Measurements from ENCODE around the gene TAP2.

TAP2 gene

GRCh38 chr6:32799168-32799567, 39.4 kb downstream of the TAP2 start:
- Mint-ChIP-seq H3K9me3 (ENCODE audit: low read depth) (peaks cover 8% of the 10 kb centered on the region), H3K4me3 (no peak overlapping the region), H3K27me3 (peaks cover 31% of the 10 kb centered on the region), H3K36me3 (peaks cover 8% of the 10 kb centered on the region), H3K4me1 (ENCODE audit: low read depth) (peaks cover 20% of the 10 kb centered on the region), H3K27ac (no peak overlapping the region)

GRCh38 chr6:32796848-32797776, 41.4 kb downstream of the TAP2 start:
- no peak overlapping the region for H3K27ac Mint-ChIP-seq
- peaks cover 22% of the 10 kb centered on the region for H3K27me3 Mint-ChIP-seq
- H3K4me1 Mint-ChIP-seq (ENCODE audit: low read depth), result peaks cover 27% of the 10 kb centered on the region
- peaks cover 8% of the 10 kb centered on the region for H3K36me3 Mint-ChIP-seq
- H3K4me3 Mint-ChIP-seq, result peak overlapping the region; percentile 77
- peaks cover 8% of the 10 kb centered on the region for H3K9me3 Mint-ChIP-seq (ENCODE audit: low read depth)

GRCh38 chr6:32794510-32794909, 44.0 kb downstream of the TAP2 start:
- H3K27ac Mint-ChIP-seq, result no peak overlapping the region
- H3K4me3 Mint-ChIP-seq, result no peak overlapping the region
- peaks cover 5% of the 10 kb centered on the region for H3K36me3 Mint-ChIP-seq
- H3K27me3 Mint-ChIP-seq, result peaks cover 15% of the 10 kb centered on the region
- H3K4me1 Mint-ChIP-seq (ENCODE audit: low read depth), result peaks cover 27% of the 10 kb centered on the region
- peaks cover 8% of the 10 kb centered on the region for H3K9me3 Mint-ChIP-seq (ENCODE audit: low read depth)

DNA sequence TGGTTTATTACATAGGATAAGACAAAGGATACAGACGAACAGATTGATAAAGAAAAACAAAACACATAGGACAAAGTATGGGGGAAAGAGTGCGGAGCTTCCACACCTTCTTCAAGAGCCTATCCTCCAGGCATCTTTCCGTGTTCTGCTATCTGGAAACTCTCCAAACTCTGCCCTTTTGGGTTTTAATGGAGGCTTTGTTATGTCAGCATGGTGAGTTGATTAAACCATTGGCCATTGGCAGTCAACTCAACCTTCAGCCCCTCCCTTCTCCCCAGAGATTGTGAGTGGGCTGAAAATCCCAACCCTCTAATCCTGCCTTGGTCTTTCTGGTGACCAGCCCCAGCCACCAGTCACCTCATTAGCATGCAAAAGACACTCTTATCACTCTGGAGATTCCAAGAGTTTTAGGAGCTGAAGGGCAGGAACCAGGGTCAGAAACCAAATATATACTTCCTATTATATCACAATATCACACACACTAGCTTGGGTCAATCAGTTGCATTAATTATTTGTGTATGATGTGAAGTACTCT, 45.6 kb downstream of the TAP2 start:
- peaks cover 9% of the 10 kb centered on the region for H3K27me3 Mint-ChIP-seq

GRCh38 chr6:32790306-32790705, 48.2 kb downstream of the TAP2 start:
- Mint-ChIP-seq H3K27me3 (peaks cover 13% of the 10 kb centered on the region), H3K27ac (no peak overlapping the region), H3K36me3 (no peaks in the 10 kb centered on the region), H3K9me3 (ENCODE audit: low read depth) (no peaks in the 10 kb centered on the region), H3K4me1 (ENCODE audit: low read depth) (peaks cover 18% of the 10 kb centered on the region), H3K4me3 (no peak overlapping the region)

More for the DNA sequence above, 45.6 kb downstream of the TAP2 start:
- Mint-ChIP-seq H3K4me1 (ENCODE audit: low read depth) (peaks cover 27% of the 10 kb centered on the region), H3K36me3 (no peaks in the 10 kb centered on the region), H3K9me3 (ENCODE audit: low read depth) (no peaks in the 10 kb centered on the region), H3K4me3 (no peak overlapping the region), H3K27ac (no peak overlapping the region)
